NCI-H1930 (cell line): Measurements from ENCODE around the gene NFE2L2.
A peak's percentile ranks its signal among the peaks of the same experiment; 100 is the strongest.
"Not testable (repeated sequence)": the region's sequence is repeated elsewhere in the genome, so short reads cannot be mapped to it uniquely, and the experiment has no call there.

Experiments
- DNase-seq, 2 experiments: peaks; one replicate each; lab custom pipeline; 2025; lab: John Stamatoyannopoulos, UW

The NFE2L2 gene

DNA sequence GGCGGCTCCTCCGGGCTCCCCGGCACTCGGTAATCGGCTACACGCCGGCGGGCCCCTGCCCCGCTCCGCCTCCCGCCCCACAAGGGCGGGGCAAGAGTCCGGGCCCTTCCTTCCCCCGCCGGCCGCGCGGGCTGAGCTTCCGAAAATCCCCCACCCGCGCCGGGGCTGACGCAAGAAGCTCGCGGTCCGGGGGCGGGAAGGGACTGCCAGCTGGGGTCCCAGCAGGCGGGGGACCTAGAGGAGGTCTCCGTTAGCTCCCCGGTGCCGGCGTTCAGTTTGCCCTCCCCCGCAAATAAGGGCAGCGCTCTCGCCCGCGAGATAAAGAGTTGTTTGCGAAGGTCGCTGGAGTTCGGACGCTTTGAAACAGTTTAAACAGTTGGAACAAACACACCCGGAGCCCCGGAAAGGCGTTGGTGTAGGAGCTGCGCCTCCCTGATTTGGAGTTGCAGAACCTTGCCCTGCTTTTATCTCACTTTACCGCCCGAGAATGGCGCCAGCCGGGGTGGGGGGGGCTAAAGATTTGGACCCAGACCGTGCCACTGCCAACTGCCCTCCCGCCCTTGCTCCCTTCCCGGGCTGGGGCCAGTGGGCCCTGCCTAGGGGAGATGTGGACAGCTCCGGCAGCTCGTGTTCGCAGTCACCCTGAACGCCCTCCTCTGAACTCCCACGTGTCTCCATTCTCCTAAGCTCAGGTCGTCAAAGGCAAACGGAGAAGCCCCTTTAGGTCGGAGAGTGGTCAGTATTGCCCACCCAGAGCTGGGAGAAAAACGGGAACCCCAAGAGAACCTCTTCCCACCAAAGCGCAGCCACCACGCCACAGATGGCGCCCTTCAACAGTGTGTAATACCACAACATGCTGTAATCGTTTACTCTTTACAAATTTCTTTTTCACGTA lies at the start of gene NFE2L2:
Gene NFE2L2 (minus strand): TSS at position 35 of the 895 bp plus-strand sequence. CDS start 151 bp downstream, outside the sequence.
- peak; percentile 66 to 86 for DNase-seq

DNA sequence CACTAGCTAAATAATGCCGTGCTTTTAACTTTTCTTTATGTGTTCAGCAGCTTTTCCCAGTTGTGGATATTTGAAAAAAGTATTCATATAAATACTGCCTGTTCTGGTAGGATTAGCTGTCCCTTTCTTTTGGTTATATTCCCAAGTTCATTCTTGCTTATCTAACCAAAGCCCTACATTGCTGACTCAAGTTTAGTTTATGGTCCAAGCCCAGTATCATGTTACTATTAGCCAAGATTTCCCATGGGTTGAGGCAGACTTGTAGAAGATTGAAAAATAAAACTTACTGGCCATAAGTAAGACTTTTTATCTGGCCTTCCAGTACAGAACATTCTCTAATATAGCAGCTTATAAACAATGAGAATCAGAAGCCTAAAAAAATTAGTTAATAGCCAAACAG lies 49.7 kb upstream of the NFE2L2 start:
- no peak for DNase-seq

DNA sequence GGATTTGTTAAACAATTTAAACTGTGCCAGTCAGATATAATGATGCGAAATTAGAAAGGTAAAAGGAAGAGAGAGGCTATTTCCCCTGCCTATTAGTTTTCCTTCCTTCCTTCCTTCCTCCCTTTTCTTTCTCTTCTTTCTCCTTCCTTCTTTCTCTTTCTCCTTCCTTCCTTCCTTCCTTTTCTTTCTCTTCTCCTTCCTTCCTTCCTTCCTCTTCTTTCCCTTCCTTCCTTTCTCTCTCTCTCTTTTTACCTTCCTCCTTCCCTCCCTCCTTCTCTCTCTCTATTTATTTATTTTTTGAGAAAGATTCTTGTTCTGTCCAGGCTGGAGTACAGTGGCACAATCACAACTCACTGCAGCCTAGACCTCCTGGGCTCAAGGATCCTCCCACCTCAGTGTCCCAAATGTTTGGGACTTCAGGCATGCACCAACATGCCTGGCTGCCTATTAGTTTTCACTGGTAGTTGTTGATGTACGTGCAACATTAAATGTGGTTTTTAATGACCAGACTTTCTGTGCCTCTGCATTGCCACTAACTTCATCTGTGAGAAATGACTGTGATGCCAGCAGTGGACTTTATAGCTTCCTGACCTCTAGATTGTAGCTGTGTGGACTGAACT lies 48.7 kb upstream of the NFE2L2 start:
- DNase-seq = no peak

- DNase-seq = no peak
Measured at GRCh38 chr2:177312562-177312961, 48.0 kb upstream of the NFE2L2 start.

DNA sequence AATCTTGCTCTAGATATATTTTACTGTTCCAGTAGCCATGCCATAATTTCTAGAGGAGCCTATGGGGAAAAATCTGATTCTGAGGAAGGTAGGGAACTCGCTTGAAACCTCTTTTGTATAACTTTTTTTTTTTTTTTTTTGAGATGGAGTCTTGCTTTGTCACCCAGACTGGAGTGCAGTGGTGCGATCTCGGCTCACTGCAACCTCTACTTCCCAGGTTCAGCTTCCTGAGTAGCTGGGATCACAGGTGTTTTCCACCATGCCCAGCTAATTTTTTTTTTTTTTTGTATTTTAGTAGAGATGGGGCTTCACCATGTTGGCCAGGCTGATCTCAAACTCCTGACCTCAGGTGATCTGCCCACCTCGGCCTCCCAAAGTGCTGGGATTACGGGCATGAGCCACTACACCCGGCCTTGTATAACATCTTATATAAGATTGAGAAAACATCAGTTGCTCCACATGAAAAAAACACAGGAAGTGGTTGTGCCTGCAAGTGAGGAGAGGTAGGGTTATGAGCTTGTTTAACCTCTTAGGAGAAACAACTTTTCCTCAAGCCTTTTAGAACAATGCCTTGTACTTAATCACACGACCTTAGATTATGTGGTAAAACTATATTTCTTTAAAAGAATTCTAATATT lies 45.3 kb upstream of the NFE2L2 start:
- not testable (repeated sequence) for DNase-seq

DNA sequence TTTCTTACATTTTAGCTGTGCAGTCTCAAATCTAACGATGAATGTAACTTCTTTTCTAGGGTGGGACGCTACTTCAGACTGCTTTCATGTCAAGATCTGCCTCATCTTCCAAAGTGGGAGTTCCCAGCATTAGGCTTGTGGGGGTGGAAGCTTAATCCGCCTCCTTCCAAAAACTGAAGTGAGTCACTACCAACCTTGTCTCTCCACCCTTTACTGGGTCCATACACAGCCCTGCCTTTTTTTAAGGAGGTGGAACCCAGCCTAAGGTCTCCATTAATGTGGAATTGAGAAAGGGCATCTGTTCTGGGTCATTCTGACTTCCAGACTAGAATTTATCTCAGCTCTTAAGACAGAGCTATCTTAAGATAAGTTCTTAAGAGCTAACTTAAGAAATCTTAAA lies 42.0 kb upstream of the NFE2L2 start:
- DNase-seq = no peak

- DNase-seq = no peak
Measured at GRCh38 chr2:177303939-177304338, 39.4 kb upstream of the NFE2L2 start.

DNA sequence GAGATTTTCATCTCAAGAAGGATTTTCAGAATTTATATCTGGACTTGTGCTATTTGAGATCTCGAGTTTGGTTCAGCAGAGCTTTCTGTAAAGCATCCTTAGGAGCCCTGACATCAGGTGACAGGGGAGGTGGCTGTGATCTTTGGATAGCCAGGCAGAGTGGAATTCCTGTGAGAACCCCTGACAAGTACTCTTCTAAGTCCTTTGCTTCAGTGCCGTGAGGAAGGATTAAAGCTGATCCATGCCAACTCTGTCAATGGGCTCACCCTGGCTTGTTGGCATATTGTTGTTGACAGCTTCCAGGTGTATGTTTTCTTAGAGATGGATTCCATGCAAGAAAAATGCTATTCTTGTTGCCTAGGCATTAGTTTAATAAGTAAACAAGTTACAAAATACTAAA lies 38.0 kb upstream of the NFE2L2 start:
- no peak for DNase-seq

DNA sequence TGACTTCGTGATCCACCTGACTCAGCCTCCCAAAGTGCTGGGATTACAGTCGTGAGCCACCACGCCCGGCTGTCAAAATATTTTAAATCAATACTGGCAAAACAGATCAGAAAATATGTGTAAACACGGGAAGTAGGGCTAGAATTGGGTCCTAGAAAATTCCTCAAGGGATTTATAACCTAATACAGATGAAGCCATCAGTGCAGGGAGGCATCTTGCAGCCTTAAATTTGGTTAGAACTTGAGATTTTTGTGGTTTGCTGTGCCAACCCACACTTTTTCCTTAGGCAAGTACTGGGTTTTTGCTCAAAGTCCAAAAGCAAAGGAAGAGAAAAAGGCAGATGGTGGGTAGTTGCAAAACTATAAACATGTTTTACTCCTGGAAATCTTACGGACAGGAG lies 33.7 kb upstream of the NFE2L2 start:
- no peak for DNase-seq

DNA sequence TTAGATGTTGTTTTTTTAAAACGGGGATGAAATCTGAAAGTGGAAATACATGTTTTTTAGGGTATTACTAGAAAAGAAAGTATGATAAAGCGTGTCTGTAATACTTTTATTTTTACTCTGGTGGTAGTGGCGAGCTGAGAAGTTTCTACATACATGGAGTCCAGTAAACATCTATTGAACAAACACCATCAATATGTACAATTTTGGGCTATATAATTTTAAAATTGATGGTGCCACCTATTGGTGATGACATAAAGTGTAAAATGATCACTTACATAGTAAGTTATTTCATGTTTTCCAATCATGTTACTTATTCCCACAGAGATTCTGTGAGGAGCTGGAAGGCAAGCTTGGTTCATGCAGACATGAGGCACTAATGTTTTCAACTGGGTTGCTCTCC lies 31.5 kb upstream of the NFE2L2 start:
- DNase-seq = no peak

DNA sequence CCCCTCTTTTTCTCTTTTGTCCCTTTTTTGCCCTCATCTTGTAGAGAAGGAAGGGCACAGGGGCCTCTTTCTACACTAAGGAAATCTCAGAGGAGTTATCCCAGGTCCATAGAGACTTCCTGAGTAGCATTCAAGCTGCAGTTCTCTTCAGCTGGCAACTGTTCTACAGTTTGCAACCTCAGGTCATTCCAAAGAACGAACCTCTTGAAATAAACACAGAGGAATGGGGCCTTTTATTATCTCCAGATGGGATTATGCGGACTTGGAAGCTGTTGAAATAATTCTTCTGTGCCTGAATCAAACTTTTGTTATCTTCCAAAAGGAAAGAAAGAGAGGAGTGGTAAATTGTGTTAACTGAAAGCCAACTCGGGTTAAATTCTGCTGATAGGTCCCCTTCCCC lies 31.0 kb upstream of the NFE2L2 start:
- no peak for DNase-seq

GRCh38 chr2:177291701-177292100 lies 27.2 kb upstream of the NFE2L2 start:
- no peak for DNase-seq

GRCh38 chr2:177289824-177290628 lies 25.5 kb upstream of the NFE2L2 start:
- DNase-seq = no peak

- no peak for DNase-seq
Measured at GRCh38 chr2:177287814-177288213, 23.3 kb upstream of the NFE2L2 start.

DNA sequence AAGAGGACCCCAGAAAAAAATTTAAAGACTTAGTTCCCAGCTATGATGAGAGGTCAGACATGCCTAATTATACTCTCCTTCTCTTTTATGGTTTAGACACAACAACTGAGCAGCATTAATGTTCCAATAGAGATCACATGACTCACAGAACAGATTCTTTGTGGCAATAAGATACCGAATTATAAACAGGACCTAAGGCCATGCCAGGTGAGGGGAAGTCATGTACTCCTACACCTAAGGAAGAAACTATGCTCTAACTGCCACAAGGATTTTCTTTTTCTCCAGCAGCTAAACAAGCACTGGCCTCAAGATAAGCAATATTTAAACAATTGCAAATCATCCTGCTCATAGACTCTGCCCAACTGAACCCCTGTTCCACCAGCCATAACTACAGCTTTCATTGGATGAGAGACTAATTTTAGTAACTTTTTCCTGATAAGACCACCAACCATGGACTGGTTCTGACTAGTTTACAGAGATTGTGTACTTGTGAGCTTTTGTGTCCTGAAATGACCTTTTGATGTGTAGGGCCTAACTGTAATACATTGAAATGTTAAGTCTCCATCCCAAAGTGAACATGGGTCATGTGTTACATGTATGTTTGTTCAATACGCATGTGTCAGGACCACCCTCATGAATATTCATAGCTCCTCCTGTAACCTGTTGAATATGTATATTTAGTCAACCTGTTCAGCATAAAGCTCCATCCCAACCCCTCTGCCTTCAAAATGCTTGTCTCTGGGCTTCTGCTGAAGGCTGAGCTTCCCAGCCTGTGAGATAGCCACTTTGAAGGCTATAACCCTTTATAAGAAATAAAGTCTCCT lies 21.6 kb upstream of the NFE2L2 start:
- no peak for DNase-seq

DNA sequence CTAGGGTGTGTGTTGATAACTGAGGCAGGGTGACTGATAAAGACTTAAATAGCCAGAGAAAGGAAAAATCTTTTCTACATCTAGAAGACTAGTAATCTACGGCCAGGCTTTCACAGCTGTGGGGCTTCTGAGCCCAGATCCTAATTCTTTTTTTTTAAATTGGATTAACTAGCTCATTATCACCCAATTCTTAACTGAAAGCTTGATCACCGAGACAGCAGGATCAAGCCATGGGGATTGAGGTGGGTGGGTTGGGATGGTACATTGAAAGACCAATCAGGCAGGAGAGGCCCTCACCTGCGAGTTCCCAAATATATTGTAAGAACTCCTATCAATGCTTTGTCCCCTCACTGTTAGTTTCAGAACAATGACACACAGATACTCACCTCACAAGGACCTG lies 20.0 kb upstream of the NFE2L2 start:
- no peak for DNase-seq

DNA sequence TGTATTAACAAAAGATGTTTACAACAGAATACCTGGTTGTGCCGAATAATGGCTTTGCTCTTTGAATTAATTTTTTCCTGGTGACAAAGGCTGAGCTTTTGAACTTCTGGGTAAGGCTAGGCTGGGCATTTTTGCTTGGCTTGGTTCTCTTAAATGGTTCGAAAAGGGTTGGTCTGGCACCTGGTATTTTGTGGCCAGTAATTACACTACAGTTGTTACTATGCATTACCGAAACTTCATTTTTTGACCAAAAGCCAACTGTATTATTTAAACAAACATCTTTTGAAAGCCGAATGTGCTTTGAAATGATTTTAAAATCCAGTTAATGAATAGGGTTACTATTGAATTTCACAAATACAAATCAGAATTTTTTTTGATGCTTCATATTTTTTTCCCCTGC lies 19.4 kb upstream of the NFE2L2 start:
- no peak for DNase-seq

DNA sequence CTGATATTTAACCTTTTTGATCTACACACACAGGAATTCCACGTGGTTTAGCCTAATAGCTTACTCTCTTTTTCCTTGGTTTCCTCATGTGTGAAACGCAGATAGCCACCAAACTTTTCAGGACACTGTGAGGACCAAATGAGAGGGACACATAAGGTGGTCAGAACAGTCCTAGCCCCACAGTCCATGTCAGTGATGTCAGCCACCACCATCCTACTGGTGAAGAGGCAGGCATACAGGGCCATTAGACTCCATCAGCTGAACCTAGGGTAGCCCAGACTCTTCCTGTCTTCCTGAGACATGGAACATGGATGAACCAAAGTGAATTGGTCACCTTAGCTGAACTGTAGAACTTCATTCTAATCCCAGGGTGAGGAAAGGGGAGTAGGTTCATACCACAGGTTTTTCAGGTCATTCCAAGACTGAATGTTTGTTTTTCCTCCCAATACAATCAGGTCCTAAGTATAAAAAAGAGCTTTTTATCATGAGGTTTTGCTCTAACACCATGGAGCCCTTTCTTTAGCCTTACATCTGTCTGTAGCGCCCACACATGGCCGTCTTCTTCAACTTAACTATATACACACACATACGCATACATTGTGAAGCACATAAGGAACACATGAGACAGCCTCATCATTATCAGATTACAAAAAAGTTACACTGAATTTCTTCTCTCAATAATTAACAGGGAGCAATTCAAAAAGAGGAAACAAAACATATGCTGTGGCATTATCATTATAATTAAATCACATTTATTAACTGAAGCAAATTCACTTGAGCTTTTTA lies 18.5 kb upstream of the NFE2L2 start:
- DNase-seq = no peak

GRCh38 chr2:177282181-177282641 lies 17.7 kb upstream of the NFE2L2 start:
- no peak for DNase-seq
